ENCODE data around the gene RRAGC.

Gene RRAGC, protein sequence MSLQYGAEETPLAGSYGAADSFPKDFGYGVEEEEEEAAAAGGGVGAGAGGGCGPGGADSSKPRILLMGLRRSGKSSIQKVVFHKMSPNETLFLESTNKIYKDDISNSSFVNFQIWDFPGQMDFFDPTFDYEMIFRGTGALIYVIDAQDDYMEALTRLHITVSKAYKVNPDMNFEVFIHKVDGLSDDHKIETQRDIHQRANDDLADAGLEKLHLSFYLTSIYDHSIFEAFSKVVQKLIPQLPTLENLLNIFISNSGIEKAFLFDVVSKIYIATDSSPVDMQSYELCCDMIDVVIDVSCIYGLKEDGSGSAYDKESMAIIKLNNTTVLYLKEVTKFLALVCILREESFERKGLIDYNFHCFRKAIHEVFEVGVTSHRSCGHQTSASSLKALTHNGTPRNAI

DNA sequence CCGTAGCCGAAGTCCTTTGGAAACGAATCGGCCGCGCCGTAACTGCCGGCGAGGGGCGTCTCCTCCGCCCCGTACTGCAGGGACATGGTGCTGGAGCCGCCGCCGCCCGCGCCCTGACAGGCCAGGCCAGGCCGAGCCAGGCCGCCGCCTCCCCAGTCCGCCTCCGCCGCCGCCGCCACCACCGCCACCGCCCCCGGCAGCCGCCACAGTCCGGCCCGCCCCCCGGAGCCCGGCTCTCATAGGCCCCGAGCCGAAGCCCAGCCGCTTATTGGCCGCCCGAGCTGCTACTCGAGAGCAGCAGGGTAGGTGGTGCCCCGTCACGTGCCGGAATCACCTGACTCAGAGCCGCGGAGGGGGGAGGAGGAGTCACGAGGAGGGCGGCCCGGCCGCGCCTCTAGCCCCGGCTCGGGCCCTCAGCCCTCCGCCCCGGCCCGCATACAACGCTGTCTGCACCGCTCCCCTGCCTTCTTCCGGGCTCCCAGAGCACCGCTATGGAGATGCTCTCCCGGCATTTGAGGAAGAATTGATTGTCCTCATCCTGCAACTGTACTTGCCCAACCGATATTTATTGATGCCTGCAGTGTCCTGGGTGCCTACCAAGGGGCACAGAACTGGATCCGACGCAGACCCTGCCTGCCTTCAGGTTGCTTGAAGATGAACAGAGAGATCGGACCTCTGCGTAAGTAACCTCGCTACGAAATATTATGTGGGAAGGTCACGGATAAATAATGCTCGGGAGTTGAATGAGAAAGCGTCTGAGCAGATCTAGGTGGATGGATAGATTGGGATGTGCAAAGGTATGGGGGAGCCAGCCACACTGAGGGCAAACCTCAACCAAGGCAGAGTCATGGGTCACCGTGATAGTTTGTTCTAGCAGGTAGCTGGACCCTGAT is at the start of gene RRAGC:
TSS of gene RRAGC (minus strand) at position 212 of the 893 bp plus-strand sequence. CDS start at position 86, 126 bp downstream.
- peak; percentile 98 for DNase-seq

DNA sequence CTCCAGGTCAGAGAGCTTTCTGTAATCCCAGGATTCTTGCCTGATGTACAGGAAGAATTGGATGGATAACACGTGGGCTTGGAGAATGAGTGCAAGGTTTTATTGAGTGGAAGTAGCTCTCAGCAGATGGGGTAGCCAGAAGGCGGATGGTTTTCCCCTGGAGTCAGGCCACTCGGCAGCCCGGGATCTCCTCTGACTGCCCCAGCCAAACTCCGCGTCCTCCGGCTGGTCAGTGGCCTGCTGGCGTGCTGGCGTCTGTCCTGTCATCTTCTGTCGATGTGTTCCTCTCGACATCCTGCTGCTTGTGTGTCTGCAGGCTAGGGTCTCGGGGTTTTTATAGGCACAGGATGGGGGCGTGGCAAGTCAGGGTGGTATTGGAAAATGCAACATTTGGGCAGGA is 49.2 kb upstream of the RRAGC start:
- no peak for DNase-seq

DNA sequence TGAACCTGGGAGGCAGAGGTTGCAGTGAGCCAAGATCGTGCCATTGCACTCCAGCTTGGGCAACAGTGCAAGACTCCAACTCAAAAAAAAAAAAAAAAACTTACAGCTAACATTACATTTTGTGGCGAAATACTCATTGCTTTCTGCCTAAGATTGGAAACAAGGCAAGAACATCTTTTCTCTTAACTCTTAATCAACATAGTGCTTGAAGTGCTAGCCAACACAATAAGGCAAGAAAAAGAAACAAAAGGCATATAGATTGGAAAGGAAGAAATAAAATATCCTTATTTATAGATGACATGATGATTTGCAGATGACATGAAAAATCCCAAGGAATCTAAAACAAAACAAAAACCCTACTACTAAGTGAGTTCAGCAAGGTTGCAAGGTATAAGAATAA is 46.4 kb upstream of the RRAGC start:
- DNase-seq = no peak

- DNase-seq = no peak
Measured at GRCh38 chr1:38899560-38899959, 40.0 kb upstream of the RRAGC start.

DNA sequence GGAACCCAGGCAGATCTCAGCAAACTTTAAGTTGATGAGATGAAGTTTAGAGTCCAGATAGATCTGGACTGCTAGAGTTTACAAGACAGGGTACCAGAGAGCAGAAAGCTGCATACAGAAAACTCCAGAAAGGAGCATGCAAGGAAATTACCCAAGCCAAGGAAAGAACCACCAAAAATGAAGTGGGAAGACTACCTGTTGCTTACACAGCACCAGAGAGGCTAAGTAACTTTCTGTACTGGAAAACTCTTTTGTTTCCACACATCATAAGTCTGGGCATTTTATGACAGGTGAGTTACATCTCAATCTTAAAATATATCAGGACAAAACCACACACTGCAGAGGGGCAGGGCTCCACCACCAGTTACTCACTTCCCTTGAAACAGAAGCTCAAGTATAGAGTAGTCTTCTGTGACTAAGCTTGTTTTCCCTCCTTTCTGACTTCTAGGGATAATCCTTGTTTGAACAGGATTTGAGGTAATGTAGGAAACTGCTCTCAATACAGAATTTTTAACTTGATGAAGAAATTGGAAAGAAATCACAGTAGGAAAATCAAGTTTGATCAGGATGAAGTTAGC is 39.2 kb upstream of the RRAGC start:
- no peak for DNase-seq

- DNase-seq = no peak
Measured at GRCh38 chr1:38896169-38896568, 36.6 kb upstream of the RRAGC start.

- no peak for DNase-seq
Measured at GRCh38 chr1:38892976-38893375, 33.4 kb upstream of the RRAGC start.

- DNase-seq = no peak
Measured at GRCh38 chr1:38891753-38892152, 32.2 kb upstream of the RRAGC start.

DNA sequence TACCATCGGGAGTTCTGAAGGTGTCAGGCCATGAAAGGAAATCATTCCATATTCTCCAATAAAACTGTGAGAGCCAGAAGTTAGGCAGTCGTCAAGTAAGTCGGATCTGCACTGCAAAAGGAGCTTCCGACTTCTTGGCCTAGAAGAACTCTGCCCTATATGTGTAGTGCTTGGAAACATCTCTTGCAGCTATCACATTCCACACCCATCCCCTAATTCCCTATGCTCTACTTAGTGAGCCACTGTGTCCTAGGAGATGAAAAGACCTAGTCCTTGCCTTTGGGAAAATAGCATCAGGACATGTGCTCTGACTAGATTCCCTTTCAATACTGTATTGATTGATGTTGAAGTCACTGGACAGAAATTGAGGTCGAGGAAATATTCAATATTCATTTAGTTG is 30.0 kb upstream of the RRAGC start:
- no peak for DNase-seq

DNA sequence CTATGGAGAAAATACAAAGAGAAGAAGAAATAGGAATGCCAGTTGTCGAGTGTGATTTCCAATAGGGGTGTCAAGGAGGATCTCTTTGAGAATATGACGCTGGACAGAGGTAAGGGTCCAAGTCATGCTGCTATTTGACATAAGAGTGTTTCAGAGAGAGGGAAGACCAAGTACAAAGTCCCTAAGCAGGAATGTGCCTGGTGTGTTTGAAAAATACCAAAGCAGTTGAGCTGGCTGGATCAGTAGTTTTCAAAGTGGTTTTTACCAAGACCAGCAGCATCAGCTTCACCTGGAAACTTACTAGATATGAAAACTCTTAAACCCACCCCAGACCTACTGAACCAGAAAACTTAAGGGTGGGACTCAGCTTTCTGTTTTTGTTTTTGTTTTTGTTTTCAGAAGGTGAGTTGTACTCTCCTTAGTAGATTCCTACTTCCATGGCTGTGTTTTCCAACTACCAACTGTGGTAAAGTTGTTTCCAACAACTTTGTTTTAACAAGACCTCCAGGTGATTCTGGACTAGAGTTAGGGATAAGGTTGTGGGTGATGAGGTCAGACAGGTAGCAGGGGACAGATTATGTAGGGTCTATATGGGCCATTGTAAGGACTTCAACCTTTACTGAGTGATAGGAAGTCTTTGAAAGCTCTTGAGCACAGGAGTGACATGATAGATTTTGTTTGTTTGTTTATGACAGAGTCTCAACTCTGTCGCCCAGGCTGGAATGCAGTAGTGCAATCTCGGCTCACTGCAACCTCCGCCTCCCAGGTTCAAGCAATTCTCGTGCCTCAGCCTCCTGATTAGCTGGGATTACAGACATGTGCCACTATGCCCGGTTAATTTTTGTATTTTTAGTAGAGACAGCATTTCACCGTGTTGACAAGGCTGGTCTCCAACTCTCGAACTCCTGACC is 29.1 kb upstream of the RRAGC start:
- no peak for DNase-seq

DNA sequence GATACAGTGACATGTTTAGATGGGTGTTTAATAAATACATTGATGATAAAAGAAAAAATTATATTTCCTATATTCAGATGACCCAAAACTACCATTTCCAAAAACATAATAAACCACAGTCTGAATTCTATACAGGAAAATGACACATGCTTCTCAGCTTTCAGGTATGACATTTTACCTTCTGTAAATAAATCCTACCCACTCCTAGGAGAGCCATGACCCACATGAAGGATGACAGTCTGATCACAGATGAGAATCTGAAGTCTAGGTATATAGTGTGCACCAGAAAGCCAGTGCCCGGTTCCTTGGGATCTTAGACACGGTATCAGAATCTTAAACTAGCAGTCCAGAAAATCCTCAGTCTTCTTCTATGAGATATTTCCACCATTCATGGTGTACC is 25.5 kb upstream of the RRAGC start:
- no peak for DNase-seq

DNA sequence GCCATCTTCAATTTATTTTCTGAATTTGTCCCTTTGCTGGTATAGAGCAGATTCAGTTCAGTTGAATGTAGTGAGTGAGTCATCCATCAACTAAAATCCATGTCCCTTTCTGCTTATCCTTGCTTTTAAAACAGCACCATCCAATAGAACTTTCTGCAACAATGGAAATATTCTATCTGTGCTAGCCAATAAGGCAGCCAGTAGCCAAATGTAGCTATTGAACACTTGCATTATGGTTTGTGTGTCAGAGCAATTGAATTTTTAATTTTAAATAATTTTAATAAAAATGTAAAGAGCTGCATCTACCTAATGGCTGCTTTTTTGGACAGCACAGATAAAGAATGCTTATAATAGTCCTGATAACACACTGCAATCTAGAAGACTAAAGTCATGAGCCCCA is 21.9 kb upstream of the RRAGC start, which contains the start of gene GJA9:
TSS of gene GJA9 (minus strand) at position 101 of the 400 bp plus-strand sequence. CDS start 5,489 bp downstream, outside the sequence.
- no peak for DNase-seq

DNA sequence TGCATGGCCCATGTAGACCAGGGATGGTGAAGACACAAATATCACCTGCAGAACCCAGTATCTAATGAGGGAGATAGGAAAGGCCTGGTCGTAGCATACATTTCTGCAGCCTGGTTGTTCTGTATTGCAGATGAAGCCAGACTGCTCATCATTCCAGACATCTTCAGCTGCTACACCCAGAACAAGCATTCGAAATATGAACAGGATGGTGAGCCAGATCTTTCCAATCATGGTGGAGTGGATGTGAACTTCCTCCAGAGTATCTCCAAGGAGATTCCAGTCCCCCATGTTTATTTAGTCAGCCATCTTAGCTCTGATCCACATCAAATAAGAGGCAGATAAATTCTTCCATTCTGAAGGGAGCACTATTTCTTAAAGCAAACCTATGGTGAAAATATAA is 16.2 kb upstream of the RRAGC start:
- DNase-seq = no peak

GRCh38 chr1:38873027-38873969 is 13.7 kb upstream of the RRAGC start, which contains the start of gene MYCBP:
MYCBP (minus strand) TSS chr1:38873348; CDS start chr1:38873305, 43 bp downstream.
- peak; percentile 95 for DNase-seq

DNA sequence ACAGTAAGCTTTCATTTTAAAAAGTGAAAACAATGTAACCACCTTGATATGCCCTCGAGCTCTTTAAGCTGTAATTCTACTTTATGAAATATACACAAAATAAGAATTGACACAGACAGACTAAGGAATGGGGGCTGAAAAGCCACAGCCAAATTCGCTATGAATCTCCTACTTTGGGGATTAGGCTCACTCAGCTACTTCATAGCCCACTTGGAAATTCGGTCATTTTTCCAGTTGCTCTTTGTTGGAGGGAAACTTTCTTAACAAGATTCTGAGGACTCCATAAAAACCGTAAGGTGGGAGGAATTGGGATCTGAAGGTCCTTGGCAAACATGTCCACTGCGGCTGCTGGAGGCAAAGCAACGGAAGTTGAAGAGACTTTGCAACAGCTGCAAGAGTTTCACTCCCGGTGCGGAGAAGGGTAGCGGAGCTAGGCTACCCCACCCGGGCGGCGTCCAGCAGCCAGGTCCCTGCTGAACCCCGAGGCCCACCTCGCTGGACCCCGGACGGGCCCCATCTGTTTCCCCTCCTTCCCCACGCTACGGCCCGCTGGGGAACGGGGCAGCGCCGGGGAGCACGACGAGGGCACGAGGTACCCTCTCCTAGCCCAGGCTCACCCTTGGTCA is 12.9 kb upstream of the RRAGC start:
- DNase-seq = no peak

GRCh38 chr1:38870996-38871395 is 11.4 kb upstream of the RRAGC start:
- no peak for DNase-seq

- DNase-seq = no peak
Measured at GRCh38 chr1:38867208-38867607, 7.6 kb upstream of the RRAGC start.

DNA sequence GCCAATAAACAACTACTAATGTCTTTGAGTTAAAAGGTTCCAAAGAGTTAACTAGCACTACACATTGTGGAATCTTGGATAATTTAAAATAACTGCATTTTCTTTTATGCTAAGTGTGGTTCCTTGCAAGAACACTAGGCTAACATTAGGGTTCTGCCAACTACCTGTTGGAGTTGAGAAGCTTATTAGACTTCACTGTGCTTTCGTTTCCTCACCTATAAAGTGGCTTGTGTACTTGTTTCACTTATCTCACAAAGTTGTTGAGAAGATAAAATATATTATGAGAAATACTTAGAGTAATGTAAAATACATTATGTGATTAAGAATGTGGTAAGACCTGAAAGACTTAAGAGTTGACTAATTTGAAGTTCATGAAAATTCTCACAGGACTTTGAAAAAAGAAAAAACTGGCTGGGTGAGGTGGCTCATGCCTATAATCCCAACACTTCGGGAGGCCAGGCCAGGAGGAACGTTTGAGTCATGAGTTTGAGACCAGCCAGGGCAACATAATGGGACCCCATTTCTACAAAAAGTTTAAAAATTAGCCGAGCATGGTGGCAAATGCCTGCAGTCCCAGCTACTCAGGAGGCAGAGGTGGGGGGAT is 5.6 kb upstream of the RRAGC start:
- DNase-seq = no peak

DNA sequence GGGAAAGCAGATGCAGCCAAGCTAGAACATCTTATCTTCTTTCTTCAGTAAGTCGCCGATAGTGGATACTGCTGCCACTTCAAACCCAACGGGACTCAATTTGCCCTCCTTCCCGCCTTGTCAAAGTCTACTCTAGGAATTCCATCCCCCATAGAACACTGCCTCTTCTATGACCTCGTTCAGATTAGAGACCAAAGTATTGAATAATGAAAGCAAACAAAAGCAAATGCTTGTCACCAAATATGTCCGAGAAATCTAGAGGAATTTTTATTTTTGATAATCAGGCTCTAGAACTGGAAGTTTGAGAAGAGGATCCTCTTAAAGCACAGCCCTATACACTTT is 853 bp upstream of the RRAGC start:
- DNase-seq = no peak

DNA sequence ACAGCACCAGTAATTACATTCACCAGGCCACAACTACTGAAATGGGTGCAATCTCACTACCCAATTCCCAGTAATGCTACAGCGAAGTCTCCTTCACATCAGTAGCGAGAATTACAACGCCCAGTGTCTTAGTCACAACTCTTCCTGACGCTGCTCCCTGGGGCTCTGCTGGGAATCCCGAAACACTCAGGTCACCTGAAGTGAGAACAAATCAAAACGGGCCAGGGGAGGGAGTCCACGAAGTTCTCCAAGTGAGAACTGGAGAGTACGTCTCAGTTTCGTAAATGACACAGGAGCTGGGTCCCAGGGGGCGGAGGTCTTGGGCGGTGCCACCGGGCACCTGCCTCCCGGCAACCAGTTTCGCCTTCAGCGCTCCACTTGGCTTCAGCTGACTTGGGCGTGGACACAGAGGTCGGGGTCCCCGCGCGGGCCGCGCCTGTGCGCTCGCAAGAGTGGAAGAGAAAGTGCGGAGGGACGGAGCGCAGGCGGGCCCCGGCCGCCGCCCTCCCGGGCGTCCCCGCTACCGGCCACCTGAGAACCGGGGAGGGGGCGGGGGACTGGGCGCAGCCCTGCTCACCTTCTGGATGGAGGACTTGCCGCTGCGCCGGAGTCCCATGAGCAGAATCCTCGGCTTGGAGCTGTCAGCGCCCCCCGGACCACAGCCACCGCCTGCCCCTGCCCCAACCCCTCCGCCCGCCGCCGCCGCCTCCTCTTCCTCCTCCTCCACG is 575 bp downstream of the RRAGC start:
- peak; percentile 59 for DNase-seq

Measured in HCEC 1CT (cell line).